Liver (tissue), 9 donors: Measurements from ENCODE around the gene LRRK1. TPM values are rescaled to one million over a fixed set of nuclear protein-coding genes. Genes with fewer than 3 reads are reported as not detected.

Source experiments
- DNase-seq: peaks from one replicate; pipeline ENCODE4 v3.0.0-alpha.2; 2017; ENCODE audit warnings: low spot score
- H3K27ac ChIP-seq, 2 donors: one replicate each; pipeline ENCODE4 v1.7.0; 2013; ENCODE audit warnings: inconsistent platforms in 2 of 2, low read length in 2 of 2, control low read depth in 1 of 2, low read depth in 1 of 2, mild to moderate bottlenecking in 1 of 2
- H3K27me3 ChIP-seq, 4 donors: one replicate each; pipeline versions ENCODE4 v1.6.1 to v1.7.0; 2013; ENCODE audit warnings: low read length in 3 of 4, inconsistent platforms in 1 of 4, mild to moderate bottlenecking in 1 of 4, moderate library complexity in 1 of 4; ENCODE audit not compliant: control insufficient read depth in 4 of 4, insufficient read depth in 4 of 4
- H3K36me3 ChIP-seq, 4 donors: one replicate each; pipeline versions ENCODE4 v1.6.1 to v1.7.0; 2013; ENCODE audit warnings: low read length in 3 of 4, mild to moderate bottlenecking in 3 of 4, low read depth in 1 of 4, moderate library complexity in 1 of 4; ENCODE audit not compliant: control insufficient read depth in 4 of 4, insufficient read depth in 3 of 4
- H3K4me1 ChIP-seq, 4 donors: one replicate each; pipeline versions ENCODE4 v1.6.1 to v1.7.0; 2013; ENCODE audit warnings: low read length in 3 of 4, mild to moderate bottlenecking in 3 of 4, moderate library complexity in 1 of 4; ENCODE audit not compliant: control insufficient read depth in 4 of 4, insufficient read depth in 4 of 4
- H3K4me3 ChIP-seq, 3 donors: one replicate each; pipeline versions ENCODE4 v1.6.1 to v1.7.0; 2013; ENCODE audit warnings: low read length in 3 of 3, control low read depth in 1 of 3, low read depth in 1 of 3, mild to moderate bottlenecking in 1 of 3
- H3K9ac ChIP-seq, 2 donors: one replicate each; pipeline ENCODE4 v1.7.0; 2013; ENCODE audit warnings: low read length in 2 of 2, mild to moderate bottlenecking in 2 of 2, moderate library complexity in 2 of 2, control low read depth in 1 of 2, low read depth in 1 of 2
- H3K9me3 ChIP-seq, 4 donors: one replicate each; pipeline versions ENCODE4 v1.6.1 to v1.7.0; 2013; ENCODE audit warnings: low read length in 3 of 4; ENCODE audit not compliant: control insufficient read depth in 4 of 4
- EGR1 ChIP-seq, 2 donors: IDR thresholded peaks; 2 replicates each; pipeline ENCODE4 v1.6.1; 2016 to 2018; ENCODE audit warnings: antibody characterized with exemption in 2 of 2, low read depth in 2 of 2
- FOXA1 ChIP-seq: IDR thresholded peaks from 2 replicates; pipeline ENCODE4 v1.6.1; 2016; ENCODE audit warnings: antibody characterized with exemption
- FOXA2 ChIP-seq: IDR thresholded peaks from 2 replicates; pipeline ENCODE4 v1.6.1; 2016; ENCODE audit warnings: antibody characterized with exemption
- GABPA ChIP-seq, 2 donors: IDR thresholded peaks in 1 of 2; conservative IDR thresholded peaks in 1 of 2; 2 replicates each; pipeline ENCODE4 v1.6.1; 2016; ENCODE audit warnings: antibody characterized with exemption in 2 of 2, mild to moderate bottlenecking in 1 of 2, moderate library complexity in 1 of 2
- HNF4A ChIP-seq, 2 donors: conservative IDR thresholded peaks; 2 replicates each; pipeline ENCODE4 v1.6.1; 2016; ENCODE audit warnings: antibody characterized with exemption in 2 of 2, mild to moderate bottlenecking in 2 of 2
- HNF4G ChIP-seq: IDR thresholded peaks from 2 replicates; pipeline ENCODE4 v1.6.1; 2016; ENCODE audit warnings: antibody characterized with exemption
- JUND ChIP-seq, 2 donors: IDR thresholded peaks; 2 replicates each; pipeline ENCODE4 v1.6.1; 2016; ENCODE audit warnings: antibody characterized with exemption in 2 of 2
- NR2F2 ChIP-seq: IDR thresholded peaks from 2 replicates; pipeline ENCODE4 v1.6.1; 2016; ENCODE audit warnings: antibody characterized with exemption
- RAD21 ChIP-seq, 2 donors: IDR thresholded peaks; 2 replicates each; pipeline ENCODE4 v1.6.1; 2016; ENCODE audit warnings: antibody characterized with exemption in 2 of 2, mild to moderate bottlenecking in 2 of 2
- RXRA ChIP-seq, 2 donors: IDR thresholded peaks; 2 replicates each; pipeline ENCODE4 v1.6.1; 2017 to 2018; ENCODE audit warnings: antibody characterized with exemption in 2 of 2, mild to moderate bottlenecking in 1 of 2
- SP1 ChIP-seq: IDR thresholded peaks from 2 replicates; pipeline ENCODE4 v1.6.1; 2018; ENCODE audit warnings: antibody characterized with exemption, mild to moderate bottlenecking
- TAF1 ChIP-seq: conservative IDR thresholded peaks from 2 replicates; pipeline ENCODE4 v1.6.1; 2016; ENCODE audit warnings: antibody characterized with exemption, mild to moderate bottlenecking
- YY1 ChIP-seq: IDR thresholded peaks from 2 replicates; pipeline ENCODE4 v1.6.1; 2016; ENCODE audit warnings: antibody characterized with exemption, mild to moderate bottlenecking
- WGBS: extraction: QIAGEN DNeasy Blood & Tissue Kit; methylation state at CpG from one replicate; pipeline ENCODE4 v1.1.7; 2013; 5-methylcytosine and 5-hydroxymethylcytosine counted together
- polyA plus RNA-seq, 2 donors: library from polyadenylated mRNA; stranded (reverse) in 1 of 2; unstranded in 1 of 2; fragments of 200-250 nt in 1 of 2; fragments of >200 nt in 1 of 2; fragmentation: Nextera tagmentation in 1 of 2; extraction: Ambion mirVana in 1 of 2; gene quantifications; one replicate each; pipeline versions ENCODE4 v1.2.1 to v1.2.3, GENCODE V29; 2013 to 2015
- total RNA-seq, 2 donors: library from RNA; depleted of rRNA; stranded (reverse); fragments of >200 nt; gene quantifications; one replicate each; pipeline ENCODE4 v1.2.3, GENCODE V29; 2014
- TF ChIP-seq, protein P1 (sequence below): IDR thresholded peaks from 2 replicates; pipeline ENCODE4 v1.6.1; 2016; ENCODE audit warnings: antibody characterized with exemption
- TF ChIP-seq, protein P2 (sequence below): fragments of 150-350 bp; IDR thresholded peaks from 2 replicates; pipeline ENCODE4 v1.5.1; 2017; ENCODE audit warnings: improper control_type of control experiment, low read depth, low read length; ENCODE audit not compliant: missing input control
- TF ChIP-seq, protein P3 (sequence below): IDR thresholded peaks from 2 replicates; pipeline ENCODE4 v1.6.1; 2016; ENCODE audit warnings: antibody characterized with exemption, mild to moderate bottlenecking
- TF ChIP-seq, protein P4 (sequence below): IDR thresholded peaks from 2 replicates; pipeline ENCODE4 v1.6.1; 2016; ENCODE audit warnings: antibody characterized with exemption
- TF ChIP-seq, protein P5 (sequence below): IDR thresholded peaks from 2 replicates; pipeline ENCODE4 v1.6.1; 2016; ENCODE audit warnings: antibody characterized with exemption
- donor health status: healthy.
- donor health status: healthy.
- donor health status: healthy.
- donor health status: healthy.
- donor health status: healthy.

Gene LRRK1
- total and polyA plus RNA-seq, 4 donors: 1.2 to 4.4 (median 2.7) TPM

DNA sequence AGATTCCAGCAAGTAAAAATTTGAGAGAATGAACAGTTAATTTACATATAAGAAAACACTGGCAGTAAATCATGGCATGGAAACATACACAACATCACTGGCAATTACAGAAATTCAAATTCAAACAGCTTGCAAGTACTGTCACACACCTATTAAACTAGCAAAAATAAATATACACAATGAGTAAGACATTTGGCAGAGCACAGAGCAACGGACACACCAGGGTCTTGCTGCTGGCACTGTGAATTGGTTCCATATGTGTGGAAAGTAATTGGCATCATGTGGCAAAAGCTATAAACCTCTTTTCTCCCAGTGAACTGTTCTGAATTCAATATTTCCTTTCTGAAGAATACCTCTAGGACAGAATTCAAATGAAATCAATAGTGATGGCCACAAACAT, 78.3 kb downstream of the LRRK1 start:
- DNase-seq: no peak
- Histone ChIP-seq H3K4me1 (no peaks in the 10 kb centered on the region), H3K27me3 (peaks cover 0 to 4% (median 0%) of the 10 kb centered on the region in 4 donors), H3K9me3 (no peaks in the 10 kb centered on the region), H3K27ac (no peak overlapping the region), H3K9ac (no peak overlapping the region), H3K36me3 (no peaks in the 10 kb centered on the region), H3K4me3 (no peak overlapping the region)
- WGBS: 66% methylated on average over 1 of the region's 1 CpG
- TF ChIP-seq RAD21 (IDR thresholded peaks at IDR 0.05) (no peak), SP1 (no peak), GABPA (IDR thresholded peaks at IDR 0.05 in 1 of 2, conservative IDR thresholded peaks at IDR 0.05 in 1 of 2) (no peak), JUND (IDR thresholded peaks at IDR 0.05) (no peak), FOXA1 (no peak), NR2F2 (no peak), TAF1 (no peak), HNF4G (no peak), FOXA2 (no peak), HNF4A (conservative IDR thresholded peaks at IDR 0.05) (no peak), RXRA (IDR thresholded peaks at IDR 0.05) (no peak), YY1 (no peak), EGR1 (IDR thresholded peaks at IDR 0.05; ENCODE audit: low read depth in 2 of 2) (no peak)
- TF ChIP-seq, protein P1, sequence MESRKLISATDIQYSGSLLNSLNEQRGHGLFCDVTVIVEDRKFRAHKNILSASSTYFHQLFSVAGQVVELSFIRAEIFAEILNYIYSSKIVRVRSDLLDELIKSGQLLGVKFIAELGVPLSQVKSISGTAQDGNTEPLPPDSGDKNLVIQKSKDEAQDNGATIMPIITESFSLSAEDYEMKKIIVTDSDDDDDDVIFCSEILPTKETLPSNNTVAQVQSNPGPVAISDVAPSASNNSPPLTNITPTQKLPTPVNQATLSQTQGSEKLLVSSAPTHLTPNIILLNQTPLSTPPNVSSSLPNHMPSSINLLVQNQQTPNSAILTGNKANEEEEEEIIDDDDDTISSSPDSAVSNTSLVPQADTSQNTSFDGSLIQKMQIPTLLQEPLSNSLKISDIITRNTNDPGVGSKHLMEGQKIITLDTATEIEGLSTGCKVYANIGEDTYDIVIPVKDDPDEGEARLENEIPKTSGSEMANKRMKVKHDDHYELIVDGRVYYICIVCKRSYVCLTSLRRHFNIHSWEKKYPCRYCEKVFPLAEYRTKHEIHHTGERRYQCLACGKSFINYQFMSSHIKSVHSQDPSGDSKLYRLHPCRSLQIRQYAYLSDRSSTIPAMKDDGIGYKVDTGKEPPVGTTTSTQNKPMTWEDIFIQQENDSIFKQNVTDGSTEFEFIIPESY: no peak
- TF ChIP-seq, protein P2, sequence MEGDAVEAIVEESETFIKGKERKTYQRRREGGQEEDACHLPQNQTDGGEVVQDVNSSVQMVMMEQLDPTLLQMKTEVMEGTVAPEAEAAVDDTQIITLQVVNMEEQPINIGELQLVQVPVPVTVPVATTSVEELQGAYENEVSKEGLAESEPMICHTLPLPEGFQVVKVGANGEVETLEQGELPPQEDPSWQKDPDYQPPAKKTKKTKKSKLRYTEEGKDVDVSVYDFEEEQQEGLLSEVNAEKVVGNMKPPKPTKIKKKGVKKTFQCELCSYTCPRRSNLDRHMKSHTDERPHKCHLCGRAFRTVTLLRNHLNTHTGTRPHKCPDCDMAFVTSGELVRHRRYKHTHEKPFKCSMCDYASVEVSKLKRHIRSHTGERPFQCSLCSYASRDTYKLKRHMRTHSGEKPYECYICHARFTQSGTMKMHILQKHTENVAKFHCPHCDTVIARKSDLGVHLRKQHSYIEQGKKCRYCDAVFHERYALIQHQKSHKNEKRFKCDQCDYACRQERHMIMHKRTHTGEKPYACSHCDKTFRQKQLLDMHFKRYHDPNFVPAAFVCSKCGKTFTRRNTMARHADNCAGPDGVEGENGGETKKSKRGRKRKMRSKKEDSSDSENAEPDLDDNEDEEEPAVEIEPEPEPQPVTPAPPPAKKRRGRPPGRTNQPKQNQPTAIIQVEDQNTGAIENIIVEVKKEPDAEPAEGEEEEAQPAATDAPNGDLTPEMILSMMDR: no peak
- TF ChIP-seq, protein P3, sequence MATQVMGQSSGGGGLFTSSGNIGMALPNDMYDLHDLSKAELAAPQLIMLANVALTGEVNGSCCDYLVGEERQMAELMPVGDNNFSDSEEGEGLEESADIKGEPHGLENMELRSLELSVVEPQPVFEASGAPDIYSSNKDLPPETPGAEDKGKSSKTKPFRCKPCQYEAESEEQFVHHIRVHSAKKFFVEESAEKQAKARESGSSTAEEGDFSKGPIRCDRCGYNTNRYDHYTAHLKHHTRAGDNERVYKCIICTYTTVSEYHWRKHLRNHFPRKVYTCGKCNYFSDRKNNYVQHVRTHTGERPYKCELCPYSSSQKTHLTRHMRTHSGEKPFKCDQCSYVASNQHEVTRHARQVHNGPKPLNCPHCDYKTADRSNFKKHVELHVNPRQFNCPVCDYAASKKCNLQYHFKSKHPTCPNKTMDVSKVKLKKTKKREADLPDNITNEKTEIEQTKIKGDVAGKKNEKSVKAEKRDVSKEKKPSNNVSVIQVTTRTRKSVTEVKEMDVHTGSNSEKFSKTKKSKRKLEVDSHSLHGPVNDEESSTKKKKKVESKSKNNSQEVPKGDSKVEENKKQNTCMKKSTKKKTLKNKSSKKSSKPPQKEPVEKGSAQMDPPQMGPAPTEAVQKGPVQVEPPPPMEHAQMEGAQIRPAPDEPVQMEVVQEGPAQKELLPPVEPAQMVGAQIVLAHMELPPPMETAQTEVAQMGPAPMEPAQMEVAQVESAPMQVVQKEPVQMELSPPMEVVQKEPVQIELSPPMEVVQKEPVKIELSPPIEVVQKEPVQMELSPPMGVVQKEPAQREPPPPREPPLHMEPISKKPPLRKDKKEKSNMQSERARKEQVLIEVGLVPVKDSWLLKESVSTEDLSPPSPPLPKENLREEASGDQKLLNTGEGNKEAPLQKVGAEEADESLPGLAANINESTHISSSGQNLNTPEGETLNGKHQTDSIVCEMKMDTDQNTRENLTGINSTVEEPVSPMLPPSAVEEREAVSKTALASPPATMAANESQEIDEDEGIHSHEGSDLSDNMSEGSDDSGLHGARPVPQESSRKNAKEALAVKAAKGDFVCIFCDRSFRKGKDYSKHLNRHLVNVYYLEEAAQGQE: no peak
- TF ChIP-seq, protein P4, sequence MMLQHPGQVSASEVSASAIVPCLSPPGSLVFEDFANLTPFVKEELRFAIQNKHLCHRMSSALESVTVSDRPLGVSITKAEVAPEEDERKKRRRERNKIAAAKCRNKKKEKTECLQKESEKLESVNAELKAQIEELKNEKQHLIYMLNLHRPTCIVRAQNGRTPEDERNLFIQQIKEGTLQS: no peak
- TF ChIP-seq, protein P5, sequence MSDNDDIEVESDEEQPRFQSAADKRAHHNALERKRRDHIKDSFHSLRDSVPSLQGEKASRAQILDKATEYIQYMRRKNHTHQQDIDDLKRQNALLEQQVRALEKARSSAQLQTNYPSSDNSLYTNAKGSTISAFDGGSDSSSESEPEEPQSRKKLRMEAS: no peak
